Uterus (tissue), 2 donors: Measurements from ENCODE around the gene TACR2.

Source experiments
- CTCF ChIP-seq, 4 experiments: fragments of 200-600 bp in 2 of 4; fragments of 450-650 bp in 2 of 4; sonication (generic) in 2 of 4; IDR thresholded peaks; one replicate each; pipeline ENCODE4 v1.5.1; 2016 to 2019; ENCODE audit warnings: antibody characterized with exemption in 4 of 4, mild to moderate bottlenecking in 2 of 4, moderate library complexity in 1 of 4
- POLR2A ChIP-seq, 2 donors: fragments of 450-650 bp; IDR thresholded peaks; one replicate each; pipeline ENCODE4 v1.6.1; 2016; ENCODE audit warnings: antibody characterized with exemption in 2 of 2, mild to moderate bottlenecking in 1 of 2, moderate library complexity in 1 of 2

GRCh38 chr10:69425041-69425440 is 8.3 kb upstream of the TACR2 start:
- TF ChIP-seq CTCF (IDR thresholded peaks at IDR 0.05) (no peak), POLR2A (IDR thresholded peaks at IDR 0.05) (no peak)
